Smooth muscle cell (in vitro differentiated cells): Measurements from ENCODE around the gene SLC2A5. TPM values are rescaled to one million over a fixed set of nuclear protein-coding genes. Genes with fewer than 3 reads are reported as not detected.

Source experiments
- DNase-seq: peaks from one replicate; lab custom pipeline; 2025; ENCODE audit not compliant: unreplicated experiment; lab: John Stamatoyannopoulos, UW
- H2AFZ ChIP-seq: fragments of 200-600 bp; sonication (generic); 2 replicates; pipeline ENCODE4 v1.6.0; 2016; ENCODE audit warnings: antibody characterized with exemption, low read depth, mild to moderate bottlenecking
- H3F3A ChIP-seq: fragments of 200-600 bp; sonication (generic); 2 replicates; pipeline ENCODE4 v1.6.0; 2017; ENCODE audit warnings: antibody characterized with exemption, low read depth
- H3K27ac ChIP-seq: fragments of 200-600 bp; sonication (generic); 2 replicates; pipeline ENCODE4 v1.5.1; 2016; ENCODE audit warnings: low read depth, mild to moderate bottlenecking
- H3K27me3 ChIP-seq: fragments of 200-600 bp; sonication (generic); 2 replicates; pipeline ENCODE4 v1.6.1; 2016; ENCODE audit warnings: low read depth, mild to moderate bottlenecking
- H3K36me3 ChIP-seq: fragments of 200-600 bp; sonication (generic); 2 replicates; pipeline ENCODE4 v1.5.1; 2016; ENCODE audit warnings: low read depth
- H3K4me1 ChIP-seq: fragments of 200-600 bp; sonication (generic); 2 replicates; pipeline ENCODE4 v1.5.1; 2016; ENCODE audit warnings: low read depth
- H3K4me2 ChIP-seq: fragments of 200-600 bp; sonication (generic); 2 replicates; pipeline ENCODE4 v1.6.0; 2016; ENCODE audit warnings: mild to moderate bottlenecking
- H3K4me3 ChIP-seq: fragments of 200-600 bp; sonication (generic); 2 replicates; pipeline ENCODE4 v1.5.1; 2016; ENCODE audit warnings: mild to moderate bottlenecking
- H3K79me2 ChIP-seq: fragments of 200-600 bp; sonication (generic); 2 replicates; pipeline ENCODE4 v1.6.0; 2016; ENCODE audit warnings: low read depth, mild to moderate bottlenecking
- H3K9ac ChIP-seq: fragments of 200-600 bp; sonication (generic); 2 replicates; pipeline ENCODE4 v1.6.0; 2016; ENCODE audit warnings: low read depth
- H3K9me3 ChIP-seq: fragments of 200-600 bp; sonication (generic); replicated peaks from 2 replicates; pipeline ENCODE4 v1.5.1; 2016; ENCODE audit warnings: low read depth
- H4K20me1 ChIP-seq: fragments of 200-600 bp; sonication (generic); 2 replicates; pipeline ENCODE4 v1.6.0; 2016; ENCODE audit warnings: low read depth
- WGBS: methylation state at CpG from one replicate; pipeline ENCODE4 v1.1.7; 2016; ENCODE audit warnings: low lambda C conversion rate; 5-methylcytosine and 5-hydroxymethylcytosine counted together
- polyA plus RNA-seq: library from polyadenylated mRNA; unstranded; fragments of >200 nt; fragmentation: Nextera tagmentation; extraction: Ambion mirVana; gene quantifications from 2 replicates; pipeline ENCODE4 v1.2.1, GENCODE V29; 2016
- total RNA-seq: library from RNA; depleted of rRNA; stranded (reverse); fragments of >200 nt; gene quantifications from 2 replicates; pipeline ENCODE4 v1.2.3, GENCODE V29; 2014
- TF ChIP-seq, protein P1 (sequence below): fragments of 200-600 bp; sonication (generic); IDR thresholded peaks from 2 replicates; pipeline ENCODE4 v1.5.1; 2017; ENCODE audit warnings: borderline replicate concordance, mild to moderate bottlenecking, antibody characterized with exemption; ENCODE audit not compliant: insufficient read depth, poor library complexity, severe bottlenecking

The SLC2A5 gene
- total and polyA plus RNA-seq, 2 experiments from 2014 or later, result 0.04 TPM; not detected in 1

DNA sequence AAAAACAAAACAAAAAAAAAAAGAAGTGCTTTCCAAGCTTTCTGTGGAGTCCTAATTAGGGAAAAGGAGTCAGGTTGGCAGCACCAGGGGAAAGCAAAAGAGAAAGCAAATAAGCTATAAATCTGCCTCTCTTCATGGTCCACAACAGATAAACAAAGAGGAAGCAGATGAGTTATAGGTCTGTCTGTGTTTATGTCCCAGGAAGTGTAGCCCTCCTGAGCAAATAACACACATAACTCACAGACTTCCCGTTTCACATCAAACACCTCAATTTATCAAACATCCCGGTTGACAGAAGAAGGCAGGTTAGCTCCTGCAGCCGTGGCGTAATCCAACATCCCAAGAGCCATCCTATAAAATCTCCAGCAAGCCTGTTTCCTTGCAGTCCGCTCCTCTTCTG lies 5.6 kb upstream of the SLC2A5 start:
- no peak overlapping the region for H3K9ac ChIP-seq
- H3K9me3 ChIP-seq, result no peaks in the 10 kb centered on the region
- no peaks in the 10 kb centered on the region for H3F3A ChIP-seq
- TF ChIP-seq, protein P1, sequence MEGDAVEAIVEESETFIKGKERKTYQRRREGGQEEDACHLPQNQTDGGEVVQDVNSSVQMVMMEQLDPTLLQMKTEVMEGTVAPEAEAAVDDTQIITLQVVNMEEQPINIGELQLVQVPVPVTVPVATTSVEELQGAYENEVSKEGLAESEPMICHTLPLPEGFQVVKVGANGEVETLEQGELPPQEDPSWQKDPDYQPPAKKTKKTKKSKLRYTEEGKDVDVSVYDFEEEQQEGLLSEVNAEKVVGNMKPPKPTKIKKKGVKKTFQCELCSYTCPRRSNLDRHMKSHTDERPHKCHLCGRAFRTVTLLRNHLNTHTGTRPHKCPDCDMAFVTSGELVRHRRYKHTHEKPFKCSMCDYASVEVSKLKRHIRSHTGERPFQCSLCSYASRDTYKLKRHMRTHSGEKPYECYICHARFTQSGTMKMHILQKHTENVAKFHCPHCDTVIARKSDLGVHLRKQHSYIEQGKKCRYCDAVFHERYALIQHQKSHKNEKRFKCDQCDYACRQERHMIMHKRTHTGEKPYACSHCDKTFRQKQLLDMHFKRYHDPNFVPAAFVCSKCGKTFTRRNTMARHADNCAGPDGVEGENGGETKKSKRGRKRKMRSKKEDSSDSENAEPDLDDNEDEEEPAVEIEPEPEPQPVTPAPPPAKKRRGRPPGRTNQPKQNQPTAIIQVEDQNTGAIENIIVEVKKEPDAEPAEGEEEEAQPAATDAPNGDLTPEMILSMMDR, result no peak
- WGBS, result 50% methylated on average over 5 of the region's 5 CpGs
- H3K4me3 ChIP-seq, result no peak overlapping the region
- no peaks in the 10 kb centered on the region for H3K79me2 ChIP-seq
- no peak overlapping the region for H3K4me2 ChIP-seq
- no peaks in the 10 kb centered on the region for H3K36me3 ChIP-seq
- DNase-seq, result no peak
- H4K20me1 ChIP-seq, result no peaks in the 10 kb centered on the region
- no peaks in the 10 kb centered on the region for H3K4me1 ChIP-seq
- H3K27ac ChIP-seq, result no peak overlapping the region
- H3K27me3 ChIP-seq, result no peaks in the 10 kb centered on the region
- no peak overlapping the region for H2AFZ ChIP-seq

DNA sequence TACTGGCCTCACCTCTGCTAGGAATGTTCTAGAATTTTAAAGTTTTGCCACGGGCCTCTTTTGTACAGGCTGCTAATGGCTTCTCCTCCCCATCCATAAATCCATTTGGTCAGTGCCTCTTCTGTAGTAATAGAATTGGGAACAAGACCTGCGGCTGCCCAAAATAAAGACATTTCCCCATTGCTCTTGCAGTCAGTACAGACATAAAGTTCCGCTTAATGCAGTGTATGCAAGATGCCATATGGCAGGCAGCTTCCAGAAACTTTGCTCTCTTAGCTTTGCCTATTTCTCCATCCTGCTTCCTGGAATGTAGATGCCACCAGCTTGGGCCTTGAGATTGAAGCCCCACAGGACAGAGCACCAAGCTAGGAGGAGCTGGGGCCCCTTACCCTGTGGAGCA lies 3.7 kb upstream of the SLC2A5 start:
- no peak for DNase-seq
- Histone ChIP-seq H3K4me2 (no peak overlapping the region), H3K36me3 (no peaks in the 10 kb centered on the region), H3K79me2 (no peaks in the 10 kb centered on the region), H3K4me1 (peaks cover 5% of the 10 kb centered on the region), H4K20me1 (no peaks in the 10 kb centered on the region), H3K27ac (no peak overlapping the region), H3K9ac (no peak overlapping the region), H3F3A (no peaks in the 10 kb centered on the region), H3K4me3 (no peak overlapping the region), H2AFZ (no peak overlapping the region), H3K9me3 (no peaks in the 10 kb centered on the region), H3K27me3 (no peaks in the 10 kb centered on the region)
- TF ChIP-seq, protein P1, result no peak
- 99% methylated on average over 3 of the region's 3 CpGs for WGBS

DNA sequence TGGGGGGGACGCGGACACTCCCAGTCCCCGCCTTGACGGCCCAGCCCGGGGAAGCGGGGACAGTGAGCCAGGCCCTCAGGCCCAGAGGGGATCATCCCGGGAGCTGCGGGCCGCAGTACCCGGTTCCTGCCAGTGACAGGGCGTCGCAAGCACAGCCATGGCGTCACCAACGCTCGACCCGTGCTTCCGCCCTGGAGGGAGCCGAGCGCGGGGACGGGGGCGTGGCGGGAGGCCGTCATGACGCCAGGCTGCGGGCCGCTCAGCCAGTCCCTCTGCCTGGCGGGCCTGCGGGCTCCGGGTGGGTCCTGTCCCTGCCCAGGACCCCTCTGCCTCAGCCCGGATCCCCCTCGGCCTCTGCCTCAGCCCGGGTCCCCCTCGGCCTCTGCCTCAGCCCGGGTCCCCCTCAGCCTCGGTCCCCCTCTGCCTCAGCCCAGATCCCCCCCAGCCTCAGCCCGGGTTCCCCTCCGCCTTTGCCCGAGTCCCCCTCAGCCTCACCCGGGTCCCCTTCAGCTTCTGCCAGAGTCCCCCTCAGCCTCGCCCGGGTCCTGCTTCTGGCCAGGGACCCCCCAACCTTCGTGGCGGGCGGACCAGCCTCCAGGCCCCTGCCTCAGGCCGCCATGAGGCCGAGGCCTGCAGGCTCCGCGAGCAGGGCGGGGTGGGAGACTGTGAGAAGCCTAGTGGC lies 2.3 kb upstream of the SLC2A5 start:
- H3K9ac ChIP-seq, result no peak overlapping the region
- 97% methylated on average over 38 of the region's 50 CpGs for WGBS

More for the DNA sequence above, 2.3 kb upstream of the SLC2A5 start:
- TF ChIP-seq, protein P1, result no peak
- Histone ChIP-seq H3K4me1 (peaks cover 5% of the 10 kb centered on the region), H2AFZ (no peak overlapping the region), H3K27ac (no peak overlapping the region), H3K27me3 (no peaks in the 10 kb centered on the region), H3K4me3 (no peak overlapping the region), H4K20me1 (no peaks in the 10 kb centered on the region), H3K9me3 (no peaks in the 10 kb centered on the region), H3F3A (no peaks in the 10 kb centered on the region), H3K79me2 (no peaks in the 10 kb centered on the region), H3K4me2 (no peak overlapping the region), H3K36me3 (no peaks in the 10 kb centered on the region)
- no peak for DNase-seq
